OCI-LY1 (cell line): ENCODE measurements around the gene OLFM4.

ENCODE experiments used
- EZH2 ChIP-seq: fragments of 200-600 bp; sonication (generic), shearing (Covaris generic); IDR thresholded peaks from 2 replicates; pipeline ENCODE4 v1.8.0; 2017; ENCODE audit warnings: borderline replicate concordance, mixed run types, mild to moderate bottlenecking, antibody characterized with exemption, low read length, moderate library complexity, mixed read lengths
- TF ChIP-seq, protein P1 (sequence below): fragments of 200-600 bp; sonication (generic), shearing (Covaris generic); IDR thresholded peaks from 2 replicates; pipeline ENCODE4 v1.5.1; 2017; ENCODE audit warnings: mild to moderate bottlenecking, antibody characterized with exemption, low read length, moderate library complexity, mixed read lengths

DNA sequence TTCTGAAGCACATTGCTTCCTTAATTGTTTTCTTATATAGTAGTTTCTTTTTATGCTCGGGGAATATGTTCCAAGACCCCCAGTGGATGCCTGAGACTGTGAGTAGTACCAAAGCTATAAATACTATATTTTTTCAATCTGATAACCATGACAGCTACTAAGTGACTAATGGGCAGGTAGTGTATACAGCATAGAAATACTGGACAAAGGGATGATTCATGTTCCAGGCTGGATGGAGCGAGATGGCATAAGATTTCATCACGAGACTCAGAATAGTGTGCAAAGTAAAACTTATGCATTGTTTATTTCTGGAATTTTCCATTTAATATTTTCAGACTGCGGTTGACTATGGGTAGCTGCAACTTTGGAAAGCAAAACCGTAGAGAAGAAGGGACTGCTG is 47.9 kb upstream of the OLFM4 start:
- TF ChIP-seq, protein P1, sequence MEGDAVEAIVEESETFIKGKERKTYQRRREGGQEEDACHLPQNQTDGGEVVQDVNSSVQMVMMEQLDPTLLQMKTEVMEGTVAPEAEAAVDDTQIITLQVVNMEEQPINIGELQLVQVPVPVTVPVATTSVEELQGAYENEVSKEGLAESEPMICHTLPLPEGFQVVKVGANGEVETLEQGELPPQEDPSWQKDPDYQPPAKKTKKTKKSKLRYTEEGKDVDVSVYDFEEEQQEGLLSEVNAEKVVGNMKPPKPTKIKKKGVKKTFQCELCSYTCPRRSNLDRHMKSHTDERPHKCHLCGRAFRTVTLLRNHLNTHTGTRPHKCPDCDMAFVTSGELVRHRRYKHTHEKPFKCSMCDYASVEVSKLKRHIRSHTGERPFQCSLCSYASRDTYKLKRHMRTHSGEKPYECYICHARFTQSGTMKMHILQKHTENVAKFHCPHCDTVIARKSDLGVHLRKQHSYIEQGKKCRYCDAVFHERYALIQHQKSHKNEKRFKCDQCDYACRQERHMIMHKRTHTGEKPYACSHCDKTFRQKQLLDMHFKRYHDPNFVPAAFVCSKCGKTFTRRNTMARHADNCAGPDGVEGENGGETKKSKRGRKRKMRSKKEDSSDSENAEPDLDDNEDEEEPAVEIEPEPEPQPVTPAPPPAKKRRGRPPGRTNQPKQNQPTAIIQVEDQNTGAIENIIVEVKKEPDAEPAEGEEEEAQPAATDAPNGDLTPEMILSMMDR = no peak
- TF ChIP-seq EZH2 = no peak
